ENCODE results near the gene BICC1.

DNA sequence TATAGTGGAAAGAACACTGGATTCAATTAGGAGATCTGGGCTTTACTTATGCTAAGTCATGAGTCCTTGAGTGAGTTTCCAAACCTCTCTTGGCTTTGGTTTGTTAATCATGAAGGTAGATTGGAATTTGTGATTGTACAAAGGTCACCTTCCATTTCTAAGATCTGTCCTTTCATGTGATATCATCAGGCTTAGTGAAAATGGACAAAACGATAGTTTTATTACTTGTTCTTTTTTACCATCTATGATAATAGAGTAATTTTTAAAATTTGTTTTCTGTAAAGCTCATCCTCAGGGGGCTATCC is 309.0 kb downstream of the BICC1 start:
- TF ChIP-seq, protein P1, sequence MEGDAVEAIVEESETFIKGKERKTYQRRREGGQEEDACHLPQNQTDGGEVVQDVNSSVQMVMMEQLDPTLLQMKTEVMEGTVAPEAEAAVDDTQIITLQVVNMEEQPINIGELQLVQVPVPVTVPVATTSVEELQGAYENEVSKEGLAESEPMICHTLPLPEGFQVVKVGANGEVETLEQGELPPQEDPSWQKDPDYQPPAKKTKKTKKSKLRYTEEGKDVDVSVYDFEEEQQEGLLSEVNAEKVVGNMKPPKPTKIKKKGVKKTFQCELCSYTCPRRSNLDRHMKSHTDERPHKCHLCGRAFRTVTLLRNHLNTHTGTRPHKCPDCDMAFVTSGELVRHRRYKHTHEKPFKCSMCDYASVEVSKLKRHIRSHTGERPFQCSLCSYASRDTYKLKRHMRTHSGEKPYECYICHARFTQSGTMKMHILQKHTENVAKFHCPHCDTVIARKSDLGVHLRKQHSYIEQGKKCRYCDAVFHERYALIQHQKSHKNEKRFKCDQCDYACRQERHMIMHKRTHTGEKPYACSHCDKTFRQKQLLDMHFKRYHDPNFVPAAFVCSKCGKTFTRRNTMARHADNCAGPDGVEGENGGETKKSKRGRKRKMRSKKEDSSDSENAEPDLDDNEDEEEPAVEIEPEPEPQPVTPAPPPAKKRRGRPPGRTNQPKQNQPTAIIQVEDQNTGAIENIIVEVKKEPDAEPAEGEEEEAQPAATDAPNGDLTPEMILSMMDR (IDR thresholded peaks at IDR 0.05; ENCODE audit: extremely low read depth in 1 of 2, insufficient read depth in 1 of 2, low read depth in 1 of 2, low read length in 2 of 2): no peak
- TF ChIP-seq GATA2 (IDR thresholded peaks at IDR 0.05; ENCODE audit: insufficient read depth, insufficient read length, low read depth, low read length) (no peak), MYC (IDR thresholded peaks at IDR 0.05; ENCODE audit: low read depth, low read length) (no peak)
